GM19240 (cell line): ENCODE measurements around the gene BRAP.
"Not testable (repeated sequence)": the region's sequence is repeated elsewhere in the genome, so short reads cannot be mapped to it uniquely, and the experiment has no call there.

Experiments used
- DNase-seq: peaks from one replicate; pipeline ENCODE4 v3.0.0; 2011; ENCODE audit warnings: low spot score; ENCODE audit not compliant: insufficient read length

The BRAP gene

GRCh38 chr12:111673503-111673902 is 12.3 kb downstream of the BRAP start:
- no peak for DNase-seq

GRCh38 chr12:111672822-111673381 is 12.9 kb downstream of the BRAP start:
- DNase-seq: no peak

- no peak for DNase-seq
These were observed 20.5 kb downstream of the BRAP start for GRCh38 chr12:111664961-111665865.

GRCh38 chr12:111664499-111664898 is 21.3 kb downstream of the BRAP start:
- DNase-seq: no peak

GRCh38 chr12:111656016-111656415 is 29.7 kb downstream of the BRAP start:
- no peak for DNase-seq

GRCh38 chr12:111655356-111655755 is 30.4 kb downstream of the BRAP start:
- DNase-seq: no peak

- DNase-seq: no peak
These were observed 32.2 kb downstream of the BRAP start for GRCh38 chr12:111653596-111653995.

GRCh38 chr12:111652530-111652929 is 33.2 kb downstream of the BRAP start:
- not testable (repeated sequence) for DNase-seq

GRCh38 chr12:111650912-111651311 is 34.8 kb downstream of the BRAP start:
- no peak for DNase-seq

GRCh38 chr12:111645433-111645832 is 40.3 kb downstream of the BRAP start:
- DNase-seq: no peak

- no peak for DNase-seq
These were observed 42.3 kb downstream of the BRAP start for GRCh38 chr12:111643427-111643826.

- no peak for DNase-seq
These were observed 42.9 kb downstream of the BRAP start for GRCh38 chr12:111642681-111643426.

- no peak for DNase-seq
These were observed 45.2 kb downstream of the BRAP start for GRCh38 chr12:111640506-111640905.

- no peak for DNase-seq
These were observed 47.2 kb downstream of the BRAP start for GRCh38 chr12:111638556-111638955.

- DNase-seq: no peak
These were observed 49.4 kb downstream of the BRAP start for GRCh38 chr12:111636209-111636945.

GRCh38 chr12:111635524-111635923 is 50.2 kb downstream of the BRAP start:
- DNase-seq: no peak

GRCh38 chr12:111628505-111629260 is 57.1 kb downstream of the BRAP start:
- no peak for DNase-seq

- DNase-seq: no peak
These were observed 59.5 kb downstream of the BRAP start for GRCh38 chr12:111626230-111626629.

GRCh38 chr12:111624540-111624939 is 61.2 kb downstream of the BRAP start:
- no peak for DNase-seq

GRCh38 chr12:111617841-111618240 is 67.9 kb downstream of the BRAP start:
- DNase-seq: not testable (repeated sequence)

- DNase-seq: no peak
These were observed 69.6 kb downstream of the BRAP start for GRCh38 chr12:111616177-111616623.
